HepG2 (cell line): Measurements from ENCODE around the gene OSBPL3.

ENCODE experiments used
- ADNP ChIP-seq: sonication (generic); formaldehyde crosslinking; IDR thresholded peaks from 2 replicates; pipeline ENCODE4 v1.4.0; 2020; ENCODE audit warnings: missing genetic modification reagents
- CCAR2 ChIP-seq: fragments of 200-400 bp; formaldehyde crosslinking; optimal IDR thresholded peaks from 2 replicates; pipeline ENCODE3; 2018; ENCODE audit warnings: low read depth, mild to moderate bottlenecking, low read length, moderate library complexity
- KDM1A ChIP-seq: IDR thresholded peaks from 2 replicates; pipeline ENCODE4 v1.6.1; 2016; ENCODE audit warnings: missing compliant biosample characterization
- MAFF ChIP-seq: IDR thresholded peaks from 2 replicates; pipeline ENCODE4 v1.6.1; 2011; ENCODE audit warnings: low read depth, low read length, improper control_type of control experiment
- RARG ChIP-seq: sonication (generic); formaldehyde crosslinking; IDR thresholded peaks from 2 replicates; pipeline ENCODE4 v1.4.0; 2020; ENCODE audit warnings: low read depth, mild to moderate bottlenecking, missing genetic modification reagents
- YY1 ChIP-seq: IDR thresholded peaks from 2 replicates; pipeline ENCODE4 v1.6.1; 2011; ENCODE audit warnings: low read length, low read depth, moderate library complexity, mild to moderate bottlenecking; ENCODE audit not compliant: insufficient read depth, insufficient replicate concordance
- ZBTB49 ChIP-seq: sonication (generic); formaldehyde crosslinking; IDR thresholded peaks from 2 replicates; pipeline ENCODE4 v1.4.0; 2020; ENCODE audit warnings: missing genetic modification reagents, borderline replicate concordance
- ZGPAT ChIP-seq: IDR thresholded peaks from 2 replicates; pipeline ENCODE4 v1.6.1; 2016; ENCODE audit warnings: mild to moderate bottlenecking
- ZKSCAN5 ChIP-seq: sonication (generic); formaldehyde crosslinking; IDR thresholded peaks from 2 replicates; pipeline ENCODE4 v1.5.1; 2020; ENCODE audit warnings: mild to moderate bottlenecking, missing genetic modification reagents
- ZNF552 ChIP-seq: sonication (generic); formaldehyde crosslinking; IDR thresholded peaks from 2 replicates; pipeline ENCODE4 v1.9.0; 2022; ENCODE audit warnings: missing genetic modification reagents, mild to moderate bottlenecking, borderline replicate concordance
- TF ChIP-seq, protein P1 (sequence below): sonication (generic); formaldehyde crosslinking; IDR thresholded peaks from 2 replicates; pipeline ENCODE4 v1.5.0; 2020; ENCODE audit warnings: missing genetic modification reagents
- TF ChIP-seq, protein P2 (sequence below): sonication (generic); formaldehyde crosslinking; IDR thresholded peaks from 2 replicates; pipeline ENCODE4 v1.4.0; 2020; ENCODE audit warnings: mild to moderate bottlenecking, missing genetic modification reagents

- TF ChIP-seq CCAR2 (no peak), ZNF552 (CRISPR knock-in tag) (no peak), ADNP (no peak), ZKSCAN5 (CRISPR knock-in tag) (no peak), YY1 (no peak), MAFF (no peak), ZBTB49 (no peak), KDM1A (CRISPR knock-in tag) (no peak), RARG (CRISPR knock-in tag) (no peak), ZGPAT (CRISPR knock-in tag) (no peak)
- TF ChIP-seq, protein P1, sequence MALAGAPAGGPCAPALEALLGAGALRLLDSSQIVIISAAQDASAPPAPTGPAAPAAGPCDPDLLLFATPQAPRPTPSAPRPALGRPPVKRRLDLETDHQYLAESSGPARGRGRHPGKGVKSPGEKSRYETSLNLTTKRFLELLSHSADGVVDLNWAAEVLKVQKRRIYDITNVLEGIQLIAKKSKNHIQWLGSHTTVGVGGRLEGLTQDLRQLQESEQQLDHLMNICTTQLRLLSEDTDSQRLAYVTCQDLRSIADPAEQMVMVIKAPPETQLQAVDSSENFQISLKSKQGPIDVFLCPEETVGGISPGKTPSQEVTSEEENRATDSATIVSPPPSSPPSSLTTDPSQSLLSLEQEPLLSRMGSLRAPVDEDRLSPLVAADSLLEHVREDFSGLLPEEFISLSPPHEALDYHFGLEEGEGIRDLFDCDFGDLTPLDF (CRISPR knock-in tag), result no peak
- TF ChIP-seq, protein P2, sequence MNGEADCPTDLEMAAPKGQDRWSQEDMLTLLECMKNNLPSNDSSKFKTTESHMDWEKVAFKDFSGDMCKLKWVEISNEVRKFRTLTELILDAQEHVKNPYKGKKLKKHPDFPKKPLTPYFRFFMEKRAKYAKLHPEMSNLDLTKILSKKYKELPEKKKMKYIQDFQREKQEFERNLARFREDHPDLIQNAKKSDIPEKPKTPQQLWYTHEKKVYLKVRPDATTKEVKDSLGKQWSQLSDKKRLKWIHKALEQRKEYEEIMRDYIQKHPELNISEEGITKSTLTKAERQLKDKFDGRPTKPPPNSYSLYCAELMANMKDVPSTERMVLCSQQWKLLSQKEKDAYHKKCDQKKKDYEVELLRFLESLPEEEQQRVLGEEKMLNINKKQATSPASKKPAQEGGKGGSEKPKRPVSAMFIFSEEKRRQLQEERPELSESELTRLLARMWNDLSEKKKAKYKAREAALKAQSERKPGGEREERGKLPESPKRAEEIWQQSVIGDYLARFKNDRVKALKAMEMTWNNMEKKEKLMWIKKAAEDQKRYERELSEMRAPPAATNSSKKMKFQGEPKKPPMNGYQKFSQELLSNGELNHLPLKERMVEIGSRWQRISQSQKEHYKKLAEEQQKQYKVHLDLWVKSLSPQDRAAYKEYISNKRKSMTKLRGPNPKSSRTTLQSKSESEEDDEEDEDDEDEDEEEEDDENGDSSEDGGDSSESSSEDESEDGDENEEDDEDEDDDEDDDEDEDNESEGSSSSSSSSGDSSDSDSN, result no peak
These were observed 7.9 kb downstream of the OSBPL3 start for GRCh38 chr7:24972166-24972477.
